B cell (primary cell): Measurements from ENCODE around the gene MAP3K15. TPM values are rescaled to one million over a fixed set of nuclear protein-coding genes. Genes with fewer than 3 reads are reported as not detected.

Experiments
- ATAC-seq: fragments of 200-7000 bp; cut with Tn5 transposase; one replicate; pipeline ENCODE4 v1.10.0; 2021; ENCODE audit warnings: low read depth, mild to moderate bottlenecking, moderate number of reproducible peaks, moderate library complexity
- CTCF ChIA-PET: fragments of 350-600 bp; sonication (Branson Sonifier 250); formaldehyde crosslinking; loops from one replicate; lab custom pipeline; 2021; ENCODE audit warnings: antibody characterized with exemption, inconsistent platforms; lab: Charles Lee
- POLR2A ChIA-PET: fragments of 350-600 bp; sonication (Branson Sonifier 250); formaldehyde crosslinking; loops from one replicate; lab custom pipeline; 2021; ENCODE audit warnings: antibody characterized with exemption; lab: Charles Lee
- DNase-seq: peaks from one replicate; pipeline ENCODE4 v3.0.0; 2013
- H2AFZ ChIP-seq: 2 replicates; pipeline ENCODE4 v1.6.1; 2012; ENCODE audit warnings: mild to moderate bottlenecking, low read depth, low read length; ENCODE audit not compliant: insufficient read depth, poor library complexity, severe bottlenecking
- H3K27ac ChIP-seq, 2 donors: 1 replicate in 1 of 2; 2 replicates in 1 of 2; pipeline ENCODE4 v1.5.1; 2012 to 2013; ENCODE audit warnings: low read length in 2 of 2, mild to moderate bottlenecking in 2 of 2, moderate library complexity in 1 of 2
- H3K27me3 ChIP-seq, 4 experiments: fragments of 200-600 bp in 1 of 4; sonication (generic) in 1 of 4; replicated peaks in 1 of 4; 1 replicate in 2 of 4; 2 replicates in 2 of 4; pipeline versions ENCODE4 v1.6.1 to v1.7.0; 2013 to 2016; ENCODE audit warnings: low read length in 3 of 4, mild to moderate bottlenecking in 2 of 4, mixed read lengths in 1 of 4, moderate library complexity in 1 of 4; ENCODE audit not compliant: insufficient read depth in 4 of 4, control insufficient read depth in 3 of 4; ENCODE audit errors: control extremely low read depth in 1 of 4
- H3K36me3 ChIP-seq, 2 experiments: replicated peaks in 1 of 2; 1 replicate in 1 of 2; 2 replicates in 1 of 2; pipeline versions ENCODE4 v1.6.1 to v1.7.1; 2013; ENCODE audit warnings: low read length in 1 of 2; ENCODE audit not compliant: insufficient read depth in 2 of 2, control insufficient read depth in 1 of 2; ENCODE audit errors: control extremely low read depth in 1 of 2, extremely low read depth in 1 of 2
- H3K4me1 ChIP-seq, 2 donors: fragments of 200-600 bp in 1 of 2; sonication (generic) in 1 of 2; 1 replicate in 1 of 2; 2 replicates in 1 of 2; pipeline versions ENCODE4 v1.5.1 to v1.6.1; 2013 to 2017; ENCODE audit warnings: low read length in 2 of 2; ENCODE audit not compliant: control insufficient read depth in 2 of 2, insufficient read depth in 2 of 2
- H3K4me2 ChIP-seq: replicated peaks from 2 replicates; pipeline ENCODE3; 2012; ENCODE audit warnings: mild to moderate bottlenecking, low read depth, low read length; ENCODE audit not compliant: poor library complexity, severe bottlenecking
- H3K4me3 ChIP-seq, 5 experiments: fragments of 200-600 bp in 1 of 5; sonication (generic) in 1 of 5; 1 replicate in 3 of 5; 2 replicates in 2 of 5; pipeline versions ENCODE4 v1.5.1 to v1.7.0; 2011 to 2016; ENCODE audit warnings: low read length in 4 of 5, mild to moderate bottlenecking in 4 of 5, low read depth in 2 of 5, control low read depth in 1 of 5, moderate library complexity in 1 of 5; ENCODE audit not compliant: insufficient read depth in 1 of 5; ENCODE audit errors: control extremely low read depth in 1 of 5, extremely low read depth in 1 of 5
- H3K79me2 ChIP-seq: fragments of 200-600 bp; sonication (generic); one replicate; pipeline ENCODE4 v1.6.0; 2016; ENCODE audit warnings: low read length; ENCODE audit not compliant: control insufficient read depth, insufficient read depth
- H3K9ac ChIP-seq: fragments of 200-600 bp; sonication (generic); 2 replicates; pipeline ENCODE4 v1.6.1; 2017; ENCODE audit warnings: mild to moderate bottlenecking, low read length, moderate library complexity
- H3K9me3 ChIP-seq, 3 donors: one replicate each; pipeline versions ENCODE4 v1.6.1 to v1.7.1; 2013; ENCODE audit warnings: low read length in 2 of 3; ENCODE audit not compliant: control insufficient read depth in 2 of 3, insufficient read depth in 1 of 3; ENCODE audit errors: control extremely low read depth in 1 of 3
- H4K20me1 ChIP-seq: 2 replicates; pipeline ENCODE4 v1.6.0; 2012; ENCODE audit warnings: mild to moderate bottlenecking, low read length; ENCODE audit not compliant: insufficient read depth, control insufficient read depth, poor library complexity, severe bottlenecking
- H3K27ac Mint-ChIP-seq: one replicate; pipeline ENCODE4 v1.8.0; 2021; ENCODE audit warnings: mixed read lengths
- H3K27me3 Mint-ChIP-seq: one replicate; pipeline ENCODE4 v1.8.0; 2021; ENCODE audit warnings: mixed read lengths
- H3K4me1 Mint-ChIP-seq: one replicate; pipeline ENCODE4 v1.8.0; 2021; ENCODE audit warnings: mixed read lengths
- H3K4me3 Mint-ChIP-seq: one replicate; pipeline ENCODE4 v1.8.0; 2021; ENCODE audit warnings: mixed read lengths
- H3K9me3 Mint-ChIP-seq: one replicate; pipeline ENCODE4 v1.8.0; 2022; ENCODE audit warnings: mixed read lengths; ENCODE audit not compliant: insufficient read depth
- CTCF ChIP-seq: fragments of 200-600 bp; IDR thresholded peaks from one replicate; pipeline ENCODE4 v1.8.0; 2022; ENCODE audit warnings: antibody characterized with exemption, mild to moderate bottlenecking
- EZH2 ChIP-seq: IDR thresholded peaks from 2 replicates; pipeline ENCODE4 v1.6.1; 2012; ENCODE audit warnings: borderline replicate concordance, low read depth, mild to moderate bottlenecking, moderate library complexity, low read length; ENCODE audit not compliant: insufficient read depth, poor library complexity, severe bottlenecking
- WGBS: methylation state at CpG from one replicate; pipeline ENCODE4 v1.1.5; 2013; ENCODE audit warnings: missing lambda C conversion rate; ENCODE audit not compliant: insufficient coverage; 5-methylcytosine and 5-hydroxymethylcytosine counted together
- intact Hi-C: fragments of 100-400 bp; cut with micrococcal nuclease; formaldehyde crosslinking; loops from one replicate; pipeline ENCODE4 v1.10.0; 2022
- polyA plus RNA-seq: library from polyadenylated mRNA; depleted of rRNA; stranded (reverse); fragments of >200 nt; gene quantifications from 2 replicates; pipeline ENCODE4 v1.2.3, GENCODE V29; 2012
- total RNA-seq, 2 donors: library from RNA; stranded (reverse); fragments of 120-200 nt in 1 of 2; gene quantifications; 1 replicate in 1 of 2; 2 replicates in 1 of 2; pipeline versions ENCODE4 v1.2.3 to v1.2.4, GENCODE V29; 2013 to 2022

MAP3K15 gene
- total and polyA plus RNA-seq, 2 donors (not counting 1 experiment from before 2014, with no cell fraction given), result not detected

DNA sequence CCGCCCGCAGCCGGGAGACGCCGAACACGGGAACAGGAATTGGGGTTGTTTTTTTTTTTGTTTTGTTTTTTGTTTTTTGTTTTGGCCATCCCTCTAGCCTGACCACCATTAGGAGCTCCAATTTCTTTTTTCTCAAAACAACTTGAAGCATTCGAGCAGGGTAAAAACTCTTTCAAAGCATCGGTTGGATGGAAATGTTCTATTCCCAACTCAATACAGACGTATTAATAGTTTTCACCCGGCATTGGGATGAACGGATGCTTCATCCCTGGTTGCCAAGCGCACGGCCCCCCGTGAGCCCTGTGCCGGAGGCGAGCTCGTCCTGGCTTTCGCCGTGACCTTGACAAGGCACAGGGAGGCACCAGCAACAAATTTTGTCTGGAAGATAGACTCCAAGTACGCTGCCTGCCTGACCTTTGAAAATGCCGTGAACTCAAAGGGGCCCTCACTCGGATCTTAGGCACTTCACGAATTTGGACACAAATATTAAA lies 352 bp upstream of the MAP3K15 start:
- no peaks in the 10 kb centered on the region for H3K9me3 ChIP-seq
- H3K27ac Mint-ChIP-seq, result no peak overlapping the region
- peaks cover 0 to 3% of the 10 kb centered on the region in 2 donors for H3K4me1 ChIP-seq
- H4K20me1 ChIP-seq, result no peaks in the 10 kb centered on the region
- H3K9me3 Mint-ChIP-seq, result no peaks in the 10 kb centered on the region
- H3K27me3 ChIP-seq, result peaks cover 0 to 10% (median 3%) of the 10 kb centered on the region in 4 experiments
- DNase-seq (no peak), ATAC-seq (no peak)
- intact Hi-C loops, result no loop called here
- WGBS, result 0% methylated on average over 7 of the region's 23 CpGs
- H3K79me2 ChIP-seq, result no peaks in the 10 kb centered on the region
- H3K4me3 ChIP-seq, result no peak overlapping the region
- H3K4me2 ChIP-seq, result peak overlapping the region; percentile 59
- no peak overlapping the region for H2AFZ ChIP-seq
- no peak overlapping the region for H3K9ac ChIP-seq
- peak overlapping the region; percentile 54 for H3K4me3 Mint-ChIP-seq
- POLR2A ChIA-PET, result no interaction called here
- CTCF ChIA-PET, result no interaction called here
- no peaks in the 10 kb centered on the region for H3K36me3 ChIP-seq
- no peak overlapping the region for H3K27ac ChIP-seq
- peaks cover 23% of the 10 kb centered on the region for H3K27me3 Mint-ChIP-seq
- H3K4me1 Mint-ChIP-seq, result peaks cover 1% of the 10 kb centered on the region
- TF ChIP-seq EZH2, result no peak
- TF ChIP-seq CTCF, result peak; percentile 27

GRCh38 chrX:19513383-19513782 lies 1.9 kb downstream of the MAP3K15 start:
- ChIA-PET CTCF (no interaction called here), POLR2A (no interaction called here)
- Mint-ChIP-seq H3K4me3 (peak overlapping the region; percentile 62), H3K4me1 (peaks cover 1% of the 10 kb centered on the region), H3K27me3 (peaks cover 27% of the 10 kb centered on the region), H3K9me3 (no peaks in the 10 kb centered on the region), H3K27ac (no peak overlapping the region)
- Histone ChIP-seq H3K4me2 (no peak overlapping the region), H4K20me1 (no peaks in the 10 kb centered on the region), H3K4me1 (peaks cover 0 to 3% of the 10 kb centered on the region in 2 donors), H3K27me3 (peaks cover 0 to 10% (median 3%) of the 10 kb centered on the region in 4 experiments), H3K9me3 (no peaks in the 10 kb centered on the region), H3K9ac (no peak overlapping the region), H3K4me3 (no peak overlapping the region), H3K27ac (no peak overlapping the region), H3K36me3 (no peaks in the 10 kb centered on the region), H2AFZ (no peak overlapping the region), H3K79me2 (no peaks in the 10 kb centered on the region)
- DNase-seq (no peak), ATAC-seq (no peak)
- WGBS, result 20% methylated on average over 1 of the region's 4 CpGs
- intact Hi-C loops, result no loop called here
- TF ChIP-seq EZH2 (no peak), CTCF (no peak)
